ENCODE measurements around the gene PHKA2.

DNA sequence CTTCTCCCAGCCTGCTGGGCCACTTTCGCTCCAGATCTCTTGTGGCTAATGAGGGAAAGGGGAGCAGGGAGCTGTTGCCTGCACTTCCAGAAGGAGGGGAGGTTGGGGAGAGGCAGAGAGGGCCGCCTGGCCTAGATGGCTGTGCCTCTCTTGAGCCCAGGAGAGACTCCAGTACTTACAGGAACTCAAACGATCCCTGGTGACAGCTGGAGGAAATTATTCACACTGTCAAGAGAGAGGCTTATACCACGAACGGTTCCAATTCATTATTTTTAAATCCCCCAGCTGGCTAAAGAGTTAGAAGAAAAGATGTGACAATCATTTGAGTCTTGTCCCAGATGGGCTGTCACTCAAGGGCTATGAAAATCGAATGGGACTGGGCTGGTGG, 96.1 kb downstream of the PHKA2 start:
- TF ChIP-seq, protein P1, sequence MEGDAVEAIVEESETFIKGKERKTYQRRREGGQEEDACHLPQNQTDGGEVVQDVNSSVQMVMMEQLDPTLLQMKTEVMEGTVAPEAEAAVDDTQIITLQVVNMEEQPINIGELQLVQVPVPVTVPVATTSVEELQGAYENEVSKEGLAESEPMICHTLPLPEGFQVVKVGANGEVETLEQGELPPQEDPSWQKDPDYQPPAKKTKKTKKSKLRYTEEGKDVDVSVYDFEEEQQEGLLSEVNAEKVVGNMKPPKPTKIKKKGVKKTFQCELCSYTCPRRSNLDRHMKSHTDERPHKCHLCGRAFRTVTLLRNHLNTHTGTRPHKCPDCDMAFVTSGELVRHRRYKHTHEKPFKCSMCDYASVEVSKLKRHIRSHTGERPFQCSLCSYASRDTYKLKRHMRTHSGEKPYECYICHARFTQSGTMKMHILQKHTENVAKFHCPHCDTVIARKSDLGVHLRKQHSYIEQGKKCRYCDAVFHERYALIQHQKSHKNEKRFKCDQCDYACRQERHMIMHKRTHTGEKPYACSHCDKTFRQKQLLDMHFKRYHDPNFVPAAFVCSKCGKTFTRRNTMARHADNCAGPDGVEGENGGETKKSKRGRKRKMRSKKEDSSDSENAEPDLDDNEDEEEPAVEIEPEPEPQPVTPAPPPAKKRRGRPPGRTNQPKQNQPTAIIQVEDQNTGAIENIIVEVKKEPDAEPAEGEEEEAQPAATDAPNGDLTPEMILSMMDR (IDR thresholded peaks at IDR 0.05): no peak
- TF ChIP-seq POLR2A (IDR thresholded peaks at IDR 0.05): no peak

Measured in uterus (tissue), 2 donors.